Embryonic facial prominence (tissue), 1 donor: ENCODE measurements around the gene IMPA2.

Experiments
- DNase-seq: peaks from one replicate; pipeline ENCODE4 v3.0.0-alpha.2; 2016; ENCODE audit errors: extremely low spot score

IMPA2 gene

DNA sequence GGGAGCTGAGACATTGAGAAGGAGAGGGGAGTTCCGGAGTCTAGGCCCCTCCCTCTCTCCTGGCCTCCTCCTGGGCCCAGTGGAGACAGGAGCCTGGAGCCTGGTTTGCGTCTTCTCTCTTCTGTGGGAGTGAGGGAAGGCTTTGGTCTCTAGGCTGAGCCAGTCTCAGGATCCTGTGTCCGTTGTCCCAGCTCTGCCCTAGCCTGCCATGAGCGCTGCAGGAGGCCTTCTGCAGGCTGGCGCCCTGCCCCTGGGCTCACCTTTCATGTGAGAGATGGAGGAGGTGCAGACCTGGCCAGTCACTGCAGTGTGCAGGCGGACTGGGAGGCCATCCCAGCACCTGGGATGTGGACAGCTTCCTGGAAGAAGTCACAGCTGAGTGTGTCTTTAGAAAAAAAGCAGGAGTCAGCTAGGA, 8.7 kb downstream of the IMPA2 start:
- DNase-seq, result no peak

- no peak for DNase-seq
Measured at GRCh38 chr18:11990539-11990938, 9.2 kb downstream of the IMPA2 start.

- DNase-seq, result no peak
Measured at GRCh38 chr18:11991021-11991795, 9.9 kb downstream of the IMPA2 start.

- DNase-seq, result no peak
Measured at GRCh38 chr18:11992096-11992790, 10.9 kb downstream of the IMPA2 start.

DNA sequence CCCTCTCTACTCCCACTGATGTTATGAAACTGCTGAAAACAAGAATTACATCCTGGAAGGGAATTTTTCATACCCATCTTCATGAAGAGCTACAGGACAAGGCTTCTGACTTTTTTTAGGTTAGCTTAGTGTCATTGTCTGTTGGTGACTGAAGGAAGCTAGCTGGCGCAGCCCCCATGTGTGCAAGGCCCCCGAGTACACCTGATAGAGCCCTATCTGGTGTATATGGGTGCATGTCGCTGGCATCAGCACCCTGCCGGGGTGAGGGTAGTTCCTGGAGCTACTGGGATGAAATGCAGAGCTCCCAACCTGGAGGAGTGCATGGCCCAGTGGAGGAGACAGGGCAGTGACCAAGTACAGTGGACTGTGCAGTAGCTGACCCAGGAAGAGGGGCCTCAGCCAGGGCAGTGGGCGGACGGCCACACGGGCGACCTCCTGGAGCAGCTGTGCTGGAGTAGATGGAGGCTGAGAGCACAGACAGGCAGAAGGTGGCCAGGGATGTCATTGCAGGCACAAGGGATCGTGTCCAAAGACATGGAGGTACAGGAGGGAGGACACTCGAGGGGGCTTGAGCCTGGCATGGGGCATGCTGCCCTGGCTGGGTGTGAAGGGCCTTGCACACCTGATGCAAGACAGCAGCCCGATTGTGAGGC, 12.1 kb downstream of the IMPA2 start:
- DNase-seq, result no peak

DNA sequence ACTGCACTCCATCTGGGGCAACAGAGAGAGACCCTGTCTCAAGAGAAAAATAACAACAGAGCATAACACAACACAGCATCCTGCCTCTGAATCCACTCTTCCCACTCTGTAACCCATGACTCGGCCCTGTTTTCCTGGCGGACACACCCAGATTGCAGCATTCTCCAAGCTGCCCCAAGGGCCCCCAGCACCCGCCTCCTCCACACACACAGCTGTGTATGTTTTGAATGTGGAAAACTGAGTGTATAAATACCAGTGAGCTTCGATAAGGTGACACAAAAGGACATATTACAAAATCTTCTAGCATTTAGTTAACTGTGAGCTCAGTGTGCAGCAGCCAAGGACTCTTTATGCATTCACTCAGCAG, 13.0 kb downstream of the IMPA2 start:
- no peak for DNase-seq

DNA sequence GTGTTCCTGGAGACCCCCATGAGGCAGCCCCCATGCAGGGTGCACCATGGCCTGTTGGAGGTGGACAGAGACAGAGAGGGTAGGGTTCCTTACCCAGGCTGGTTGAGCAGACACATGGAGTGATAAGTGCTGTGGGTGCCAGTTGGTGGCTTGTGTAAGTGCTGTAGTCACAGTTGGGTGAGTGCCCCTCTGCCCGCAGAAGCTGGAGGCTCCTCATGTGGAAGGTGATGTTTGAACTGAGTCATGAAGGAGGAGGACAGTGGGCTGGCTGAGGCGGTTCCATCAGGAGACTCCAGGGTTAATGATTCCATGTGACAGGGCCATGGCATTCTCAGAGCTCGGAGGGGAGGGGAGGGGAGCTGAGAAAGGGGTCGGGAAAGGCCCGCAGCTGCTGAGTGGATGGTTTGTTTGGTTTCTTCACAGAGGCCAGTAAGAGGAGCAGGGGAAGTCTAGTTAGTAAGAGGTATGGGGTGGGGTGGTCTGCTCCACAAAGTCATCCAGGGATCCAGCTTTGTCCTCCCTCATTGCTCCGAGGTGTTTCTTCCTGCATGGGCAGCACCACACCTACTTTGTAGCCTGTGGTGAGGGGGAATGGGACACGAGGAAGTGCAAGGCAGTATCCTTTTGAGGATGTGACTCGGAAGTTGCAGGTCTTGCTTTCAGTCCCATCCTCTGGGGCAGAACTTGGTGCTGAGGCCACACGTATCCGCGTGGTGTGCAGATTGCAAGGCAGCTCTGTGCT, 13.6 kb downstream of the IMPA2 start:
- DNase-seq, result no peak

DNA sequence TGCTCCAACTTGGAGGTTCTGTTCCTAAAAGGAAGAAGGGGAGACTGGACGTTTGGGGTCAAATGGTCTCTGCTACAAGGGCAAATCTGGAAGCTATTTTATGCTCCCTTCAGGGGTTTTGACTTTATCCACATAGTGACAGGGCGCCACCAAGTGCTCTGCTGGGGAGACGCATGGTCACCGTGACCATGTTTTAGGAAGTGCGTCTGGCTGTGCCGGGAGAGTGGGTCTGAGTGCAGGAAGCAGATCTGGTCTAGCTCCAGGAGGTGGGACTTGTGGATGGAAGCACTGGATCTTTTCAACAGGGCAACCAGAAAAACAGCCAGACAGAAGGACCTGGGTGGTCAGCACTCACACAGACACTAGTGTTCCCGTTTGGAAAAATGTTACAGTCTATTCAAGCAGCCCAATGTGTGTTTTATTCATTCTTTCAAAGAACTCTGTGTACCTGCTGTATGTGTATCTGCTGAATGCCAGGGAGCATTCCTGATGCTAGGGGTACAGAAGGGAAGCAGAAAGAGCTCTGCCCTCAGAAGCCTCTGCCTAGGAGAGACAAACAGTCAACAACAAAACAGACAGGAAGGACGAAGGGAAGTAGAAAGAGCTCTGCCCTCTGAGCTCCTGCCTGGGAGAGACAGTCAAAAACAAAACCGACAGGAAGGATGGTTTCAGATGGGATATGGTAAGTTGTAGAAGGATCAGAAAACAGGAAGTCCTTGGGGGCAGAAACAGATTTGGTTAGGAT, 14.3 kb downstream of the IMPA2 start:
- no peak for DNase-seq

DNA sequence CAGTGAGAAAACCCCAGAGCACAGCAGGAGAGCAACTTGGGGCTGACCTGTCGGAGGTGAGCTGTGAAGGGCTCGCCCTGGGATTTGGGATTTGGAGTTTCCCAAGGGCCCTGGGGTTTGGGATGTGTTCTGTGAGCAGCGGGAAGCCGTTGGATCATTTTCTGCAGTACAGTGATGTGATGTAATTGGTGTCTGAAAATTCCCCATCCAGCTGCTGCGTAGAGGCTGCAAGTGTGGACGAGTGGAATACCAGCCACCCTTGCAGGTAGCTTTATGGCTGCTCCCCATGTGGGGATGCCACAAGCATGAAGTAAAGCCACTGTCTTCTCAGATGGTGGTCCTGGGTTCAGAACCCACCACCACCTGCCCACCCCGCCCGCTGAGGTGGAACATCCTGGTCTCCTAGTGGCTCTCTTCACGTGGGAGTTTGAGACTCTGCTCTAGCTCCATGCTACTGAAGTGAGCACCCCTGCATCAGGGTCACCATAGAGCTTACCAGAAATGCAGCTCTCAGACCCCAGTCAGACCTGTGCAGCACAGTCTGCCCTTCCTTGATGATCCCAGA, 15.0 kb downstream of the IMPA2 start:
- DNase-seq, result no peak

DNA sequence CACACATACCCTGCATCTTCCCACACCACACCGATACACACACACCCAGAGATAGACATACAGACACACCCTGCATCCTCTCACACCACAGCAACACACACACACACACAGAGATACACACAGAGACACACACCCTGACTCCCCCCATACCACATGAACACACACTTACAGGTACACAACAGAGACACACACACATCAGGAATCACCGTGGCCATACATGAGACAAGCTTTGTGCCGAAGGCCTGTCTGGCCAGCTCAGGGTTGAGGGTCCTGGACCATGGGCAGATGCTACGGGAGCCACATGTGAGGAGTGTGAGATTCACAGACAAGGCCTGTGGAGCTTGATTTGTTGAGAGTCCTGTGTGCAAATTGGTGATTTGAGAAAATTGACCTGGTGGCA, 15.6 kb downstream of the IMPA2 start:
- DNase-seq, result no peak

GRCh38 chr18:11997466-11997865, 16.2 kb downstream of the IMPA2 start:
- no peak for DNase-seq

- no peak for DNase-seq
Measured at GRCh38 chr18:11998193-11998592, 16.9 kb downstream of the IMPA2 start.

- DNase-seq, result no peak
Measured at GRCh38 chr18:11999429-11999828, 18.1 kb downstream of the IMPA2 start.

GRCh38 chr18:12000072-12000659, 18.9 kb downstream of the IMPA2 start:
- no peak for DNase-seq

DNA sequence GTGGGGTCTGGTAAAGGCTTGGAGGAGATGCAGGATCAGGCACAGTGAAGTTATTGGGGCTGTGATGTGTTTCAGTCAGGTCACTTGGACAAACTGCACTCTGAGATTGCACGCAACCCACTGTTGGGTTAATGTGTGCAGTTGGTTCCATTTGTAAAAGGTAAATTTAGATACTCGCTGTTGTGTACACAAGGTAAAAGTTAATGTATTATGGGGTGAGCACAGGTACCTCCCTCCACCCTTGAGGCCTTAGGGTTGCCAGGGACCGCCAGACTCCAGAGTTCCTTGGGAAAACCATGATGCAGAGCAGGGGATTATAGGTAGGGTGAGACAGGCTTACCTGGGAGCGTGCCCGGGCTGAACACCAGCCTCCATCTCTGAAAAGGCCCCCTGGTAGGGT, 20.1 kb downstream of the IMPA2 start:
- DNase-seq, result no peak

DNA sequence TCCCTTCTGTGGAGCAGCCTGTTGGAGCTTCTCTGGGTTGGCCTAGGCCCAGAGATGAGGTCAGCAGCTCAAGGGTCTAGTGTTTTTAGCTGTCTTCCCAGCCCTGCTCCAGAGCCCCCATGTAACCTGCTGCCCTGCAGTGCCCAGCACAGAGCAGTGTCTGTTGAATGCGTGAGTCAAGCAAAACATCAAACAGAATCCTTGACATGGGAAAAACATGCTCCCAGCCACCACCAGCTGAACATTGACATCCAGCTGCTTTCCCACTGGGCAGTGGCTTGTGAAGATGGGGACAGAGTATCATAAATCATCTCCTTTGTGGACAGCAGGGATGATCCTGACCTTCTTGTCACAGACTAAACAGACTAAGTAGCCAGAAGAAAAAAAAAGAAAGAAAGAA, 22.6 kb downstream of the IMPA2 start:
- no peak for DNase-seq

GRCh38 chr18:12005538-12006487, 24.5 kb downstream of the IMPA2 start:
- DNase-seq, result no peak

DNA sequence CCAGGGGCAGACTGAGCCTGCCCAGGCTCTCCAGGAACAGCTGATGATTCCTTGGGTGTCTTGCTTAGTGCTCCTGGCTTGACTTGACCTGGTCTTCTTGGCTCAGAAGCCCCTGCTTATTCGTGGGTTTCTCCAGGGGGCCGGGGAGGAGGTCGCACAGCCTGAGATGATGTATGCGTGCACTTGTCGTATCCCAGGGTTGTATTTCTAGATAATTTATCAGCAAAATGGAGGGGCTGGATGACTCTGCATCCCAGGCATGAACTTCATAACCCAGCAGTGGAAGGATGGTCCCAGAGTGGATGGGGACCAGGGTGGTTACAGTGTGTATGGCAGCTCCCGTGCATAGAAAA, 25.2 kb downstream of the IMPA2 start:
- DNase-seq, result no peak

GRCh38 chr18:12007063-12007462, 25.8 kb downstream of the IMPA2 start:
- DNase-seq, result no peak
